ENCODE results near the gene CD79B. TPM values are rescaled to one million over a fixed set of nuclear protein-coding genes. Genes with fewer than 3 reads are reported as not detected.

Gene CD79B
- total and polyA plus RNA-seq, 10 of the 15 experiments (the other 5 are each of a cell fraction or from before 2014, with no cell fraction given), result 17.5 to 148 (median 79.1) TPM

DNA sequence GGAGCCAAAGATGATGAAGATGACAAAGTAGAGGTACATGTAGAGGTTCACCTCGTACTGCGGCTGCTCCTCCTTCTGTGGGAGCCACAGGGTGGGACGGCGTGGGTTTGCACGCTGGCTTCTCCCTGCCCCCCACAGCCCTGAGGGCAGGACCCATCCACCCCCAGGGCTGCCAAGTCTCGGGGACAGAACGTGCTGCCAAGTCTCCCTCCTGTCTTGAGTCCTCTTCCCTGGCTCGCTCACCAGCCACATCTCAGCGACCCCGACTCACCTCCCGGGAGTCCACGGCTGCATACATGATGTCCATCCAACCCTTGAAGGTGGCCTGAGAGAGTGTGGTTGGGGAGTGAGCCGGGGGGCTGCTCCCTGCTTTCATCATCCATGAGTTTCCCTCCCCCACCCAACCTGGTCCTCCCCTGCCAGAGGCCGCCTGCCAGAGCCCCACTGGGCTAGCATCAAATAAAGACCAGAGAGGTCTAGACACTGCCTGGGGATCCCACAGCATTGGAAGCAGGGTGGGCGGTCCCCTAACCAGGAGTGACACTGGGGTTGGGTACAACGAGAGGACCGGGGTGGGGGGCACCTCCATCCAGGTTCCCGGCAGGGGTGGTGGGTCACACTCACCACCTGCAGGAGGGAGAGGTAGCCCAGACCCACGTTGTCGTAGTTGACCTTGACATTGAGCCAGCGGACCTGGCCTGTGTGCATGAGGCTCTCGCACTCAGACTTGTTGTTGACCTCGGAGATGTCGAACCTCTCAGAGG is 12.8 kb upstream of the CD79B start:
- ChIA-PET SMC1A (ENCODE audit: uncharacterized antibody, unreplicated experiment) (interaction anchor here (1.0 to 3.1 kb wide), 8 partner anchors 8 to 188 kb away, joined by 3 to 248 read pairs (median 18); partner anchors contain the start of genes CD79B, GH1 and ICAM2), POLR2A (interaction anchor here (1.0 to 2.5 kb wide), 6 partner anchors 13 to 83 kb away, joined by 5 to 68 read pairs (median 18); partner anchors contain the start of genes CD79B, GH1 and ICAM2), CTCF (interaction anchor here (1.1 to 3.1 kb wide), 12 partner anchors 13 to 186 kb away, joined by 3 to 481 read pairs (median 24); partner anchors contain the start of genes CD79B, CSHL1, GH1 and ICAM2), RAD21 (ENCODE audit: unreplicated experiment) (interaction anchor here (1.5 to 3.1 kb wide), 10 partner anchors 10 to 187 kb away, joined by 5 to 288 read pairs (median 29); partner anchors contain the start of genes CD79B, ERN1, GH1 and ICAM2)
- ATAC-seq (no peak), FAIRE-seq (no peak), DNase-seq (ENCODE audit: low read depth, low spot score) (no peak)
- BruUV-seq (replicated peaks), result no TSS peak
- intact Hi-C loops (cut with micrococcal nuclease; ENCODE audit: unreplicated experiment), result no loop called here
- Histone ChIP-seq H4K20me1 (ENCODE audit: control insufficient read depth, insufficient read depth) (no peaks in the 10 kb centered on the region), H3K27me3 (replicated peaks in 1 of 2; ENCODE audit: control insufficient read depth in 2 of 2, insufficient read depth in 2 of 2, low read length in 1 of 2) (no peaks in the 10 kb centered on the region), H2AFZ (ENCODE audit: control insufficient read depth, low read depth, low read length) (no peak overlapping the region), H3K36me3 (ENCODE audit: control insufficient read depth in 2 of 2, insufficient read depth in 2 of 2, low read length in 1 of 2) (no peaks in the 10 kb centered on the region), H3K4me1 (ENCODE audit: control insufficient read depth, insufficient read depth, low read length) (peaks cover 18% of the 10 kb centered on the region), H3K4me2 (ENCODE audit: control insufficient read depth, insufficient read depth) (no peak overlapping the region), H3K9ac (ENCODE audit: control insufficient read depth, insufficient read depth, low read length) (no peak overlapping the region), H3K27ac (ENCODE audit: control insufficient read depth, insufficient read depth) (no peak overlapping the region), H3K79me2 (ENCODE audit: control insufficient read depth, insufficient read depth, low read length) (no peaks in the 10 kb centered on the region), H3K4me3 (no peak overlapping the region), H3K9me3 (replicated peaks; ENCODE audit: control insufficient read depth, insufficient read depth, low read length) (no peaks in the 10 kb centered on the region; the same call in 2 of the 3 replicates)
- no peak for TF ChIP-seq BMI1 (IDR thresholded peaks at IDR 0.05; ENCODE audit: borderline replicate concordance)
- no peak for TF ChIP-seq EP300 (IDR thresholded peaks at IDR 0.05; ENCODE audit: borderline replicate concordance in 1 of 2, control insufficient read depth in 1 of 2, low read depth in 2 of 2, low read length in 2 of 2)
- TF ChIP-seq YBX1 (IDR thresholded peaks at IDR 0.05), result no peak
- no peak for TF ChIP-seq ZNF217 (IDR thresholded peaks at IDR 0.05)
- no peak for TF ChIP-seq ASH2L (IDR thresholded peaks at IDR 0.05; ENCODE audit: borderline replicate concordance, low read depth)
- no peak for TF ChIP-seq KAT2A (conservative IDR thresholded peaks at IDR 0.05; ENCODE audit: control insufficient read depth, low read depth, low read length)
- no peak for TF ChIP-seq KLF5 (IDR thresholded peaks at IDR 0.05; ENCODE audit: partially characterized antibody)
- TF ChIP-seq CBX3 (IDR thresholded peaks at IDR 0.05; ENCODE audit: borderline replicate concordance, low read depth), result no peak
- TF ChIP-seq TBL1XR1 (IDR thresholded peaks at IDR 0.05; ENCODE audit: low read depth, low read length), result no peak
- no peak for TF ChIP-seq SREBF2 (IDR thresholded peaks at IDR 0.05; ENCODE audit: low read length)
- TF ChIP-seq SIN3A (IDR thresholded peaks at IDR 0.05; ENCODE audit: low read depth, low read length), result no peak
- TF ChIP-seq ZNF384 (IDR thresholded peaks at IDR 0.05; ENCODE audit: borderline replicate concordance, low read depth, low read length), result no peak
- 84% methylated on average over 23 of the region's 24 CpGs for WGBS (ENCODE audit: insufficient coverage, insufficient replicate concordance, low lambda C conversion rate, missing lambda C conversion rate)
- in situ Hi-C loops (cut with MboI), result no loop called here

All from GM12878 (cell line).